Activated CD4-positive, alpha-beta T cell treated with anti-CD3 and anti-CD28 coated beads, Interleukin-2, Interleukin-4, amounts not matched to agents 100 ng/mL and 50 ng/mL, durations not matched to agents 16 hours and 8 hours (primary cell): Measurements from ENCODE around the gene ZNF200.
"Not testable (repeated sequence)": the region's sequence is repeated elsewhere in the genome, so short reads cannot be mapped to it uniquely, and the experiment has no call there.

Experiments used
- DNase-seq: peaks from one replicate; pipeline ENCODE4 v3.0.0-alpha.2; 2020; ENCODE audit warnings: low spot score

Gene ZNF200

DNA sequence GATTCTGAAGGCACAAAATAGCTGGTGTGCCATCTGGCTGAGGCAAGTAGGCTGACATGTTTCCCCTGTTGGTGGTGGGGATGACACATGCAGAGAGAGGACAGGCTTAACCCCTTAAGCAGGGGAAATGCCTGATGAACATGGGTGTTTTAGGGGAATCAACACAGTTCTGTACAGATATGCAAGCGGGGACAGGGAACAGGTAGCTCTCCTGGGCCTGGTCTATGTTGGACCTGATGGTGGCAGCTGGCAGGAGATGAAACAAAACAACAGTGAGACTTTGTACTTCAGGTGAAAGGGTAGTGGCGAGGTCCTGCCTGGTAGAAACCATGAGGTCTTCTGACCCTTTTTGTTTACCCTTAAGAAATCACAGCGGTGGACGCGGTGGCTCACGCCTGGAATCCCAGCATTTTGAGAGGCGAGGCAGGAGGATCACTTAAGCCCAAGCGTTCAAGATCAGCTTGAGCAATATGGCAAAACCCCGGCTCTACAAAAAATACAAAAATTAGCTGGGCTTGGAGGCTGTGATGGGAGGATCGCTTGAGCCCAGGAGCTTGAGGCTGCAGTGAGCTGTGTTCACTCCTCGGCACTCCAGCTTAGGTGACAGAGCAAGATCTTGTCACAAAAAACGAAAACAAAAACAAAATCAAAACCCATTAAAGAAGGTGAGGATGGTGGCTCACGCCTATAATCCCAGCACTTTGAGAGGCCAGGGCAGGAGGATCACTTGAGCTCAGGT lies 36.5 kb downstream of the ZNF200 start:
- no peak for DNase-seq

DNA sequence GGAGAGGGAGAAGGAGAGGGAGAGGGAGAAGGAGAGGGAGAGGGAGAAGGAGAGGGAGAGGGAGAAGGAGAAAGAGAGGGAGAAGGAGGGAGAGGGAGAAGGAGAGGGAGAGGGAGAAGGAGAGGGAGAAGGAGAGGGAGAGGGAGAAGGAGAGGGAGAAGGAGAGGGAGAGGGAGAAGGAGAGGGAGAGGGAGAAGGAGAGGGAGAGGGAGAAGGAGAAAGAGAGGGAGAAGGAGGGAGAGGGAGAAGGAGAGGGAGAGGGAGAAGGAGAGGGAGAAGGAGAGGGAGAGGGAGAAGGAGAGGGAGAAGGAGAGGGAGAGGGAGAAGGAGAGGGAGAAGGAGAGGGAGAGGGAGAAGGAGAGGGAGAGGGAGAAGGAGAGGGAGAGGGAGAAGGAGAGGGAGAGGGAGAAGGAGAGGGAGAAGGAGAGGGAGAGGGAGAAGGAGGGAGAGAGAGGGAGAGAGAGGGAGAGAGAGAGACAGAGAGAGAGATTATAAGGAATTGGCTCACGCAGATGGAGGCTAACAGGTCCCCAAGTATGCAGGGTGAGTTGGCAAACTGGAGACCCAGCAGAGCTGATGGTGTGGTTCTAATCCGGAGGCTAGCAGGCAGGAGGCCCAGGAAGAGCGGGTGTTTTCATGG lies 37.1 kb downstream of the ZNF200 start:
- DNase-seq = not testable (repeated sequence)

DNA sequence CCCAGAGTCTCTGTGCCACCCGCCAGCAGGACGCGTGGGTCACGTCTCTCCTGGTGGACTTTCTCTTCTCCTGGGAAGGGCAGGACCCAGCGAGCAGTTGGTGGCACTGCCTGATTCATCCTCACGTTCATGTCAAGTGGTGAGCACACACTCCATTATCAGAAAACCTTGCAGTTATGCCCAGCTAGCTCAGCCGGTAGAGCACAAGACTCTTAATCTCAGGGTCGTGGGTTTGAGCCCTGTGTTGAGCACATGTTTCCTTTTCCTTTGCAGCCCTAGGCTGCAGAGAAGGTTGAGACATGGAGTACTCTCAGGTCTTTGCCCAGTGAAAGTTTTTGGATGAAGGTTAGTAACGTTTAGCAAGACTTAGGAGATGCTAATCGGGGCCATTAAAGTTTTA lies 39.0 kb downstream of the ZNF200 start:
- no peak for DNase-seq

DNA sequence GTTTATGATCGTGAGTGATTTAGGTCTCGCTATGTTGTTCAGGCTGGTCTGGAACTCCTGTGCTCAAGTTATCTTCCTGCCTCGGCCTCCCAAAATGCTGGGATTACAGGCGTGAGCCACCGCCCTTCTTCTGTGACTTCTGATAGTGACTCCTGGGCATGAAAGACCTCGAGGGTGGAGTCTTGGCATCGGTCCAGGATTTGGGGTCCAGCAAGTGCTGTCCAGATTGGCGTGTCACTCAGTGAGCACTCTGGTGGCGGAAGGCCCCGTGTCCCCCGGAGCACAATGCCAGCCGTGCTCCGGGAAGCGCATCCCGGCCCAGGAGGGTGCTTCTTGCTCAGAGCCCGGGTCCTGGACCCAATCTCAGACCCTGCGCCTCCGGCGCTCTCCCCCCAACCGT lies 40.2 kb downstream of the ZNF200 start:
- DNase-seq = no peak

DNA sequence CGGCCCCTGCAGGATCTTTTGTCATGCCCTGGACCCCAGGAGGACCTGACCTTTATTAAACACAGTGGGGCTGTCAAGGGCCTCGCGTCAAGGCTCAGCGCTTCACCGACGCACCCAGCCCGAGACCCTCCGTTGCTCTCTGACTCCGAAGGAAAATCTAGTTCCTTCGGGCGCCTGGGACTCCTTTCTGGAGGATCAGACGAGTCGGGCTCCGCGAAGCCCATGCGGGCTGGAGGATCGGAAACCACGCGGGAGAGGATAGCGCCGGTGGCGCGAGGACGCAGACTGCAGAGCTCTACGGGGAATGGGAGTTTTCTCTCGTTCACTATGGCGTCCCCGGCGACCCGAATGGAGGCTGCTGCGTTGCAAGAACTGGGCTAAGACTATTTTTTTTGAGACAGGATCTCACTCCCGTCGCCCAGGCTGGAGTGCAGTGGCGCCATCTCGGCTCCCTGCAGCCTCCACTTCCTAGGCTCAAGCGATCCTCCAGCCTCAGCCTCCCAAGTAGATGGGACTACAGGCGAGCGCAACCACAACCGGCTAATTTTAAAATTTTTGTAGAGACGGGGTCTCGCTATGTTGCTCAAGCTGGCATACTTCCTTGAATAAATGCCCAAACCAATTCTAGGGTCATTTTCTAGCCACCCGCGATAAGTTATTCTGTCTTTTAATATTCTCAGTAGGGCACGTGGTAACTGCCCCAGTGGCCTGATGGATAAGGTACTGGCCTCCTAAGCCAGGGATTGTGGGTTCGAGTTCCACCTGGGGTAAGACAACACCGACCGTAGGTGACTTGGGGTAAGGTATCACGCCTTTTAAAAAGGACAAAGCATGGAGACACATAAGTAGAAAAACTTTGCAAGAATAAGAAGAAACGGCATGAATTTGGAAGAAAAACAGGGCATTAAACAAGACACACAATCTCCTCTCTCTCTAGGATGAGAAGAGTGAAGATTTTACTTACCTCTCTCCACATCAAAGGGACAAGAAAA lies 41.4 kb downstream of the ZNF200 start:
- no peak for DNase-seq

DNA sequence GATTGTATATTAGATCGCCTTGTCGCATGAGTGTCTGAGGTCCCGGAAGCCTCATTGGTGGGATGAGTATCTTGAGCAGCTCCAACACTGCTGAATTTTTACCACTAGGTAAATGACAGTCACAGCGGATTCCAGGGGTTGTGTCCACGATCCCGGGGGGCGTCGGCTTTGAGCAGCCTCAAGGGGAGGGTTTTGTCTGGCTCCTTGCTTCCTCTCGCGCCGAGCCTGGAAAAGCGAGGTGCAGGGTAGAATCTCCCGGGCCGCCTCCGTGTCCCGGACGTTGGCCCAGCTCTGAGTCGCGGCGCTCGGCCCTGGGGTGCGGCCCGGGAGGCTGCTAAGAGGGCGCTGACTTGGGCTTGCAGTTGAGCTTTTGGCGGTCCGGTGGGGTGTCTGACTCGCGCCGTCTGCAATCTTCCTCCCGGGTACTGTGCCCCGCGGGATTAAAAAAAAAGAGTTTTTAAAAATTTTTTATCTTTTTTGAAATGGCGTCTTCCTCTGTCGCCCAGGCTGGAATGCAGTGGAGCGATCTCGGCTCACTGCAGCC lies 42.4 kb downstream of the ZNF200 start:
- DNase-seq = no peak

DNA sequence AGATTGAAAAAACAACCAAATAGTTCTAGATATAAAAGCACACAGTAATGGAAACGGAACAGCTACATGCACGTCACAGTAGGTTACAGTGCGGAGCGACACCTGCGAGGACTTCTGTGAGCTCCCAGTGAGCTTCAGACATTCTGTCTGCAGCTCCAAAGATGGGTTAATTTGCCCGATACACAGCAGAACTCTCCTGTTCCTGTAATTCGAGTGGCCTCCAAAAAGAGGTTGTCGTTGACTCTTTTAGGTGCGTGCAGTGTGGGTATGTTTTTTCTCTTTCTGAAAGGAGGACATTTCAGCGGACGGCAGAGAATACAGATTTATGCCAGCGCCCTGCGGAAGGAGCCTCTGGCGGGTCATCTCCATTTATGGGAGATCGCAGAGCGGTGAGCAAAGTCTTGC lies 44.0 kb downstream of the ZNF200 start:
- peak; percentile 28 for DNase-seq

DNA sequence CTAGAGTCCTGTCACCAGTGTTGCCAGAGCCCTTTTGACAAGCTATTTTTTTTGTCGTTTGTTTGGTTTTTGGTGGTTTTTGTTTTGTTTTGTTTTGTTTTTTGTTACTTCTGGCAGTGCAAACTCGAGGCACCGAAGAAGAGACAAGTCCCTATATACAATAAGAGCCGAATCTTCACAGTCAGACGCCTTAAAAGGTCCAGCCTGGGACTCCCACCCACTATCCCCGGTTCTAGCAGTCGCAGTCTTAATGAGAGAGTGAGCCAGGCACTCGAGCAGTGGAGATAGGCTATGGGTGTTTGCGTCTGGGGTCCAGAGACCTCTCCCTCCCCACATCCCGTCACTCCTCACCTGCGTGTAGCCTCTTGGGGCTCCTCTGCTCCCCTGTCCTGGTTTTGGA lies 45.1 kb downstream of the ZNF200 start:
- DNase-seq = no peak

DNA sequence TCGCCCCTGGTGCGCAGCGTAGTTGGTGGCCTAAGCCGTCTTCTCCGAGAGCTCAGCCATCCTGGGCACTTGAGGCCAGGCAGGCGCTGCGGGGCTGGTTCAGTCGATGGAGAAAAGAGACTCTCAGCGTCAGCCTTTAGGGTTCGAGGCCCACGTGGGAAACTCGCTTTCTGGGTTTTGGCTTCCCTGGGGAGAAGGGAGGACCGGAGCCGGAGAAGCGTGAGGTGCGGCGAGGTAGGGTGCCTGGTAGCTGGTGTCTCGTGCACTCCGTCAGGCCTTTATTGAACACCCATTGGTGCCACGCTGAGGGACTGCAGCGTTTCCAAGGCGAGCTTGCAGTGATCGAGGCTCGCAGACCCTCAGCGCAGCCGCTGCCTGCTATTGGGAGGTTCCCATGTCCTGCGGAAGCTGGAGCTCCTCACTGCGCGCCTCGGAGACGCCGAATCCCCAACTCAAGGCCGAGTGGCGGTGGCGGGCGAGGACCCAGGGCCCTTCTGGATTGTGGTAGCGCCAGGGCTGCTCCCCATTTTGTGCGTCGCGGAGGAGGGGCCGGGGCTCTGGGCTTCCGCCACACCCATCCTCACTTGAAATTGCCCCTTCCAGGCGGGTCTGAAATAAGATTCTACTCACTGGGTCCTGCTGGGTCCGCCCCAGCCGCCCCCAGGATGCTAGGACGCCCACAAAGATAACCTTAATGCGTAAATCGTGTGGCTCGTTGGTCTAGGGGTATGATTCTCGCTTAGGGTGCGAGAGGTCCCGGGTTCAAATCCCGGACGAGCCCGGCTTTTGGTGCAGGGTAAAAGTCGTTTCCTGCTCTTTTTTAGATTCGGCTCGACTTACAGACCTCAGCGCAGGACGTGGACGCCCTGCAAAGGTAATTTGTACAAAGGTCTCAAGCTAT lies 45.8 kb downstream of the ZNF200 start:
- peak; percentile 88 for DNase-seq

DNA sequence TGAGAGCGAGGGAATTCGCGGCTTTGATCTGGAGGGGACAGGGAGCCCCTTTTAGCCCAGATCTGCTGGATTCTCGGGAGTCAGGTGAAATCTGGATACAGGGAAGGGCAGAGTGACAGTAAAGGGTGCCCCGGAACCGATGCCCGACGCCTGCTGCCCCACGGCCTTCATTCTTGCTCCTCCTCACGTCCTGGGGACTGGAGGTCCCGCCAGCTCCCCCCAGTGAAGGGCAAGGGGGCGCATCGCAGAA lies 46.4 kb downstream of the ZNF200 start:
- DNase-seq = no peak

DNA sequence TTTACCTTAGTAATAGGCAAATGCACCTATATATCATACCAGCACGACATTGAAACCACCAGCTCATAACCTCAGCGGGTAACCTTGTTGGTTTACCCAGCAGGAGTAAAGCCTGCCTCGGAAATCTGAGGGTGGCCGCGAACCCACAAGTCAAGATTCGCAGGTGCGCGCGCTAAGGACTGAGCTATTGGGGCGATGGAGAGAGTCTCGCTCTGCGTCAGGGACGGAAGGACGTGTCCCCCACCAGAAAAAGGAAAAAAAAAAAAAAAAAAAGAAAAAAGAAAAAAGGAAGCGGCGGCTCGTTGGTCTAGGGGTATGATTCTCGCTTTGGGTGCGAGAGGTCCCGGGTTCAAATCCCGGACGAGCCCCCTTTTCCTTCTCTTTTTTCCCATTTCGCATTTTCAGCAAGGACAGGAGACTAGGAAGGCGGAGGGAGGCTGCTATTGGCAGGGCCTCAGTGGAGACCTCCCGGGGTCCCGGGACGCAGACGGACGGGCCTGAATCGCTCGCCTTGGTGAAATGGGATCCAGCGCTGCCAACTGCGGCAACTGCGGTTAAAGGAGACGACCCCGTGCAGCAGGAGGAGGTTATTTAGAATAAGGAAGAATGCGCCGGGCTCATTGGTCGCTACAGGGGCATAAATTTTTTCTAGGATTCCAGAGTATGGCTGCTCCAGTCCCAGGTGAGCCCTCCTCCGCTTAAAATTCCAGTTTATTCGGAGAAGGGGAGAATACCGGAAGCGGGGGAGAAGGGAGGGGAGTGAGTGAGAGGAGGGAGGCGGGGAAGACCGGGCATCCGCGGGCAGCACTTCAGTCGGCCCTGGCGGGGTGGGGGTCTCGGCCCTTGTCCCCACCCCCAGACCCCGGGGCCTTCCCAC lies 46.9 kb downstream of the ZNF200 start, which contains the start of gene OR1F1:
OR1F1 (plus strand) TSS at position 407 of the 877 bp plus-strand sequence.
- peak; percentile 93 for DNase-seq

DNA sequence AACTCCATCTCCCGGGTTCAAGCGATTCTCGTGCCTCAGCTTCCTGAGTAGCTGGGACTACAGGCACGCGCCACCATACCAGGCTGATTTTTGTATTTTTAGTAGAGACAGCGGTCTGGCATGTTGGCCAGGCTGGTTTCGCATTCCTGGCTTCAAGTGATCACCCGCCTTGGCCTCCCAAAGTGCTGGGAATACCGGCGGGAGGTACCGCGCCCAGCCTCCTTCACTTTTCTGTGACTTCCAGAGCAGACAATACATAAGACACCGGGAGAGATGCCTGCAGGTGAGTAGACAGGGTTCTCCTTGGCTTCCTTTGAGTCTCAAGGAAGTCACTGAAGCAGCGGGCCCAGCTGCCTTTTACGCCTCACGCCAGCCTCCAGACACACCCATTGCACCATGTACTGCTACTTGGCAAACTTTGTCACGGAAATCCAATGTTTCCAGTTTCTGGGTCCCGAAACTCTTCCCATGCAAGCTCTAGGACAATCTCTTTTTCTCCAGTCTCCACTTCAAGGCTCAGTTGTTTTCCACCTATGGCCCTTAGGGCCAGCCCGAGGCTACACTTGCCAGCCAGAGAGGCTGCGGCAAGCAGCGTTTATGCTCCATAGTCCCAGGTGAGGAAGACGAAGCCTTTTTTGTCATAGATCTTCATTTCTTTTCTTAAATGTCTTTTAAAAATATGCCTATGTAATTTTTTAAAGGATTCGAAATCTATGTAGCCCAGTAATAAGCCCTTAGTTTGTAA lies 47.8 kb downstream of the ZNF200 start:
- no peak for DNase-seq

DNA sequence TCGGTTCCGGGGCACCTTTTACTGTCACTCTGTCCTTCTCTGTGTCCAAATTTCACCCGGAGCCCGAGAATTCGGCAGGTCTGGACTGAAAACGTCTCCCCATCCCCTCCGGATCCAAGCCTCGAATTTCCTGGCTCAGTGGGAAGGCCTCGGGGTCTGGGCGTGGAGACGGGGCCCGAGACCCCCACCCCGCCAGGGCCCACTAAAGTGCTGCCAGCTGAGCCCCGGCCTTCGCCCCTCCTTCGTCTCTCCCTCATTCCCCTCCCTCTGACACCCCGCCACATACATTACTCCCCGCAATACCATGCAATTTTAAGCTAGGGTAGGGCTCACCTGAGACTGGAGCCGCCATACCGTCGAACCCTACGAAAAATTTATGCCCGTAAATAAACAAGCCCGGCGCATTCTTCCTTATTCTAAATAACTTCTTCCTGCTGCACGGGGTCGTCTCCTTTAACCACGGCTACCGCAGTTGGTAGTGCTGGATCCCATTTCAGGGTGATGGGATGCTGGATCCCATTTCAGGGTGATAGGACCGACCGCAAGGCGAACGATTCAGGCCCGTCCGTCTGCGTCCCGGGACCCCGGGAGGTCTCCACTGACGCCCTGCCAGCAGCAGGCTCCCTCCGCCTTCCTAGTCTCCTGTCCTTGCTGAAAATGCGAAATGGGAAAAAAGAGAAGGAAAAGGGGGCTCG lies 51.4 kb downstream of the ZNF200 start:
- no peak for DNase-seq

DNA sequence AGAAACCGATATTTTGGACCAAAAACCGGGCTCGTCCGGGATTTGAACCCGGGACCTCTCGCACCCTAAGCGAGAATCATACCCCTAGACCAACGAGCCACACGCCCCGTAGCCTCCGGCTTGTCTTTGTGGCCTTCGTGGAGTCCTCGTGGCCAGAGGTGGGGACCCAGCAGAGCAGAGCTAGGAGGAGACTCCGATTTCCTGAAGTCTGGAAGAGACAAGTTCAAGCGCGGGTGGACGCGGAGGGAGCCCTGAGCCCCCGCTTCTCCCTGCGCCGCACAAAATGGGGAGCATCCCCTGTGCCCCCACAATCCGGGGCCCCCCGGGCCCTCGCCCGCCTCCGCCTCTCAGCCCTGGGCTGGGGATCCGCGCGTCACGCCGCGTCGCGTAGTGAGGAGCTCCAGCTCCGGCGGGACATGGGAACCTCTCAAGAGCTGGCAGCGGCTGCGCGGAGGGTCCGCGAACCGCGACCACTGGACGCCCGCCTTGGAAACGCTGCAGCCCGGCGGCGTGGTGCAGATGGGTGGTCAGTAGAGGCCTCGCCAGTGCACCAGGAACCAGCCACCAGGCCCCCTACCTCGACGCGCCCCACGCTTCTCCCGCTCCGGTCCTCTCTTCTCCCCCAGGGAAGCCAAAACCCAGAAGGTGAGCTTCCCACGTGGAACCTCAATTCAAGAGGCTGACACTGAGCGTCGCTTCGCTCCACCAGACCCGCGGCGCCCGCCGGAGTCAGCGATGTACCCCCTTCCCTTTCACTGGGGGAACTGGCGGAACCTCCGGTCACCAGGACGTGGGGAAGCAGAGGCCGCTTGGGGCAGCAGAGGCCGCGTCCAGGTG lies 52.1 kb downstream of the ZNF200 start:
- peak; percentile 89 for DNase-seq

DNA sequence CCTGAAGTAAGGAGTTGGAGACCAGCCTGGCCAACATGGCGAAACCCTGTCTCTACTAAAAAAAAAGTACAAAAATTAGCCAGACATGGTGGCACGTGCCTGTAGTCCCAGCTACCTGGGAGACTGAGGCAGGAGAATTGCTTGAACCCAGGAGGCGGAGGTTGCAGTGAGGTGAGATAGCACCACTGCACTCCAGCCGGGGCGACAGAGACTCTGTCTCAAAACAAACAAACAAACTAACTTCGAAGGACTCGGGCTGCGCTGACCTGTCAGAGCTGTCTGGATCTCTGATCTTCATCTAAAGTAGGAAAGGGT lies 52.7 kb downstream of the ZNF200 start:
- DNase-seq = not testable (repeated sequence)

DNA sequence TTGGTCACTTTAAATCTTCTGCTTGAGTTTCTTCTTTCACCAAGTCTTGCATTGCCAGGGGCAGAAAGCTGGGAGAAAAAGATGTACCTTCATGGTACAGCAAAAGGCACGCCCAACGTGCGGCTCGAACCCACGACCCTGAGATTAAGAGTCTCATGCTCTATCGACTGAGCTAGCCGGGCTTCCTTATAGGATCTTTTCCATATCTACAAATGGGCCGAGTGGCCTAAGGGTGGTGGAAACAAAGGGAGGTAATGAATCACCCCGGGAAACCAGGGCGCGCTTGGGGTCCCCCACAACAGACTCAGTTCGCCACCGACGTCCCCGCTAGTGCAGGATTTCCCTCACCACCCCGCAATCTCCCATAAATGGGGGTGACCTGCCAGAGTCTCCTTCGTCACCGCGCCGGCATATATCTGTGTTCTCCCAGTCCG lies 54.5 kb downstream of the ZNF200 start:
- peak; percentile 68 for DNase-seq

DNA sequence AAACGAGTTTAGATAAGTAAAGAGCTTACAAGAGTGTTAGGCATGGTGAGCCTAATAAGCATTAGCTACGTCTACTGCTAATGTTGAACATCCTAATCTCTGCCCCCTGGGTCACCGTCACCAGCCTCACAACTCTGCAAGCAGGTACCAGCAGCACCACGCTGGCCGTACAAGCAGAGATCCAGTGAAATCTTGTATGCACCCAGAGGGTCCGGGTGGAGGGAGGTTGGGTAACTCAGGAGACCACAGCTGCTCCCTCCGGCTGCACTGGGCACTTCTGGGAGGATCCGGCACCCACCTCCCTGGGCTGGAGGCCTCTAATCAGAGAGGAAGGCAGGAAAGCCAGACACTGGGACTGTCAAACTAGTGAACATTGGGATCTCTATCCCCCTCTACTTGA lies 55.3 kb downstream of the ZNF200 start:
- no peak for DNase-seq
